ENCODE results near the gene COL20A1. TPM values are rescaled to one million over a fixed set of nuclear protein-coding genes. Genes with fewer than 3 reads are reported as not detected.

The COL20A1 gene
- total and polyA plus RNA-seq, 2 of the 13 experiments (the other 11 are each of a cell fraction or from before 2014, with no cell fraction given): not detected

DNA sequence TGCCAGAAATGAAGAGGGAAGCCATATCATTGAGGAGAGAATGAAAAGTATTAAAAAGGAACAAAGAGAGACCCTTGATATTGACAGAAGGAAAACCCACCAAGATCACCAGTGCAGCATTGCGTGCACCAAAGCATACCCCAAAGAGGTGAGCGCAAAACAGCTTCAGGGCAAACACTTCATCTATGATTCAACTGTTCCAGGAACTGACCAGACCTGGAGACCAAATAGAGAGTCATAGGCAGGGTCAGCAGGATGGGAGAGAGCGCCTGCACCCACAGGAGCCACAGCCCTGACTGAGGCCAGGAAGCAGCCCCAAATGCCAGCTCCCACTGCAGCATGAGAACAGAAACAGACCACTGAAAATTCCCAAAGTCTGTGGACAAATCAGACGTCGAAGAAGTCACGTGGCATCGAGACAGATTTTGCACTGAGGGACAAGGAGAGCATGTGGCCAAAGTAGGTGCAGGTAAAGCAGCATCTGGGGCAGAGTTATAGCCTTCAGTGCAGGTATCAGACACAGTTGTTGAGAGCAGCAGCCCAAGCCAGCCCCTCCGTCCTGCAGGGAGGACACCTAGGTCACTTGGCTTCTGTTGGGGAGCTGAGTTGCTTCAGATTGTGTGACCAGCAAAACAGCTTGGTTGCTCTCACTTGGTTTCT lies 38.9 kb downstream of the COL20A1 start (continued):
- TF ChIP-seq SKI (IDR thresholded peaks at IDR 0.05; ENCODE audit: partially characterized antibody) (no peak), ZFP90 (CRISPR knock-in tag; IDR thresholded peaks at IDR 0.05; ENCODE audit: borderline replicate concordance) (peak; percentile 100), ZBTB20 (CRISPR knock-in tag; IDR thresholded peaks at IDR 0.05; ENCODE audit: borderline replicate concordance, low read depth) (no peak)

DNA sequence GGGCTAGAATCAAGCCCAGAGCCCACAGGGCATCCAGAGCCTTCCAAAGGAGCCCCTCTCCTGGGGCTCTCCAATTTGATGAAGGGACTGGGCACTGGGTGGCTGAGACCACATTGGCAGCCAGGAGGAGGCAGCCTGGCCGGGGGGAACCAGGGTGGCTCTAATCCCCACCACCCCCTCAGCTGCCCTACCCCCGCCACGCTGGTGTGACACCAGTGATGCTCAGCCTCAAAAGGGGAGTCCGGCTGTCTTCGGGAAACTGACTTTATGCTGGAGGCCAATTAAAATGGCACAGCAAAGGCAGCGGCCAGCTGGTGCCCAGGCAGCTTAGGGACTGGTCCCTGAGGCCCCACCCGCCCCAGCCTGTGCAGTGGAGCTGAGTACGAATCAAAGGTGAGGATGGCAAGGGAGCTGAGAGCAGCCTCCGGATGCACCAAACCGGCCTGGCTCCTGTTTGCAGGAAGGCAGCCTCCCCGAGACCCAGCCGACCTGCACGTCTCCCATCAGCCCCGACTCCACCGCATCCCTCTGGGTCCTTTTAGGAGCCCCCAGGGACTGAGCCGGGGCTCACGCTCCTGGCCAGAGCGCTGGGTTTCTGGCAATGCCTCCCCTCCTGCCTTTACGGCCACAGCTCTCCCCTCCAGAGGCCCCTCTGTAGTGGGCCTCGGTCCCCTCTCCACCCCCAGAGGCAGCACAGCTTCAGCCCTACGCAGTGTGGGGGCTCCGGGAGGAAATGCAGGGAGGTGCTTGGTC lies 39.7 kb downstream of the COL20A1 start:
- H4K20me1 ChIP-seq (ENCODE audit: insufficient read depth, low read length): no peaks in the 10 kb centered on the region; the same call in 1 of the 2 replicates
- BruUV-seq (replicated peaks): no TSS peak
- CTCF ChIA-PET (ENCODE audit: low intra/inter-chr PET ratio, low total read pairs): no interaction called here
- no peak overlapping the region for H3K4me2 ChIP-seq (ENCODE audit: low read depth, low read length)
- intact Hi-C loops (cut with micrococcal nuclease; ENCODE audit: unreplicated experiment): no loop called here
- ATAC-seq: no peak
- no peaks in the 10 kb centered on the region for H3K9me3 ChIP-seq (ENCODE audit: low read length)
- no peak overlapping the region for H3K9ac ChIP-seq (ENCODE audit: insufficient read depth, low read depth, low read length)
- H3K4me1 ChIP-seq (ENCODE audit: insufficient read depth, low read length): no peaks in the 10 kb centered on the region
- H3K4me3 ChIP-seq (replicated peaks in 1 of 3; ENCODE audit: insufficient read depth in 1 of 3, low read depth in 2 of 3, low read length in 3 of 3): no peak overlapping the region
- no peaks in the 10 kb centered on the region for H3K79me2 ChIP-seq (ENCODE audit: insufficient read depth, low read length)
- POLR2A ChIA-PET: no interaction called here
- no peaks in the 10 kb centered on the region for H3K36me3 ChIP-seq (replicated peaks in 1 of 2; ENCODE audit: control insufficient read depth in 1 of 2, insufficient read depth in 2 of 2, low read length in 2 of 2)
- H3K27me3 ChIP-seq (ENCODE audit: control insufficient read depth in 1 of 2, insufficient read depth in 2 of 2, low read length in 2 of 2): peaks cover 3 to 11% of the 10 kb centered on the region in 2 experiments
- DNase-seq (ENCODE audit: low spot score): no peak
- no peak for FAIRE-seq
- 42% methylated on average over 21 of the region's 22 CpGs for WGBS (ENCODE audit: low lambda C conversion rate)
- in situ Hi-C loops (cut with HindIII; ENCODE audit: extremely low pct_ligation_motif_present, low pct_unique_long_range_greater_than_20kb): no loop called here
- no peak overlapping the region for H2AFZ ChIP-seq (ENCODE audit: low read length)
- no peak overlapping the region for H3K27ac ChIP-seq (ENCODE audit: extremely low read length, insufficient read depth, low read length)
- TF ChIP-seq CAMTA2 (CRISPR knock-in tag; IDR thresholded peaks at IDR 0.05; ENCODE audit: borderline replicate concordance): no peak
- no peak for TF ChIP-seq ZFP90 (CRISPR knock-in tag; IDR thresholded peaks at IDR 0.05; ENCODE audit: borderline replicate concordance)
- TF ChIP-seq REXO4 (CRISPR knock-in tag; IDR thresholded peaks at IDR 0.05; ENCODE audit: borderline replicate concordance): no peak
- no peak for TF ChIP-seq GZF1 (CRISPR knock-in tag; IDR thresholded peaks at IDR 0.05)
- TF ChIP-seq ZNF670 (CRISPR knock-in tag; IDR thresholded peaks at IDR 0.05; ENCODE audit: borderline replicate concordance): no peak
- TF ChIP-seq ZFP82 (CRISPR knock-in tag; IDR thresholded peaks at IDR 0.05; ENCODE audit: borderline replicate concordance): no peak
- TF ChIP-seq ZNF691 (CRISPR knock-in tag; IDR thresholded peaks at IDR 0.05; ENCODE audit: borderline replicate concordance, low read depth): no peak
- TF ChIP-seq, protein P1, sequence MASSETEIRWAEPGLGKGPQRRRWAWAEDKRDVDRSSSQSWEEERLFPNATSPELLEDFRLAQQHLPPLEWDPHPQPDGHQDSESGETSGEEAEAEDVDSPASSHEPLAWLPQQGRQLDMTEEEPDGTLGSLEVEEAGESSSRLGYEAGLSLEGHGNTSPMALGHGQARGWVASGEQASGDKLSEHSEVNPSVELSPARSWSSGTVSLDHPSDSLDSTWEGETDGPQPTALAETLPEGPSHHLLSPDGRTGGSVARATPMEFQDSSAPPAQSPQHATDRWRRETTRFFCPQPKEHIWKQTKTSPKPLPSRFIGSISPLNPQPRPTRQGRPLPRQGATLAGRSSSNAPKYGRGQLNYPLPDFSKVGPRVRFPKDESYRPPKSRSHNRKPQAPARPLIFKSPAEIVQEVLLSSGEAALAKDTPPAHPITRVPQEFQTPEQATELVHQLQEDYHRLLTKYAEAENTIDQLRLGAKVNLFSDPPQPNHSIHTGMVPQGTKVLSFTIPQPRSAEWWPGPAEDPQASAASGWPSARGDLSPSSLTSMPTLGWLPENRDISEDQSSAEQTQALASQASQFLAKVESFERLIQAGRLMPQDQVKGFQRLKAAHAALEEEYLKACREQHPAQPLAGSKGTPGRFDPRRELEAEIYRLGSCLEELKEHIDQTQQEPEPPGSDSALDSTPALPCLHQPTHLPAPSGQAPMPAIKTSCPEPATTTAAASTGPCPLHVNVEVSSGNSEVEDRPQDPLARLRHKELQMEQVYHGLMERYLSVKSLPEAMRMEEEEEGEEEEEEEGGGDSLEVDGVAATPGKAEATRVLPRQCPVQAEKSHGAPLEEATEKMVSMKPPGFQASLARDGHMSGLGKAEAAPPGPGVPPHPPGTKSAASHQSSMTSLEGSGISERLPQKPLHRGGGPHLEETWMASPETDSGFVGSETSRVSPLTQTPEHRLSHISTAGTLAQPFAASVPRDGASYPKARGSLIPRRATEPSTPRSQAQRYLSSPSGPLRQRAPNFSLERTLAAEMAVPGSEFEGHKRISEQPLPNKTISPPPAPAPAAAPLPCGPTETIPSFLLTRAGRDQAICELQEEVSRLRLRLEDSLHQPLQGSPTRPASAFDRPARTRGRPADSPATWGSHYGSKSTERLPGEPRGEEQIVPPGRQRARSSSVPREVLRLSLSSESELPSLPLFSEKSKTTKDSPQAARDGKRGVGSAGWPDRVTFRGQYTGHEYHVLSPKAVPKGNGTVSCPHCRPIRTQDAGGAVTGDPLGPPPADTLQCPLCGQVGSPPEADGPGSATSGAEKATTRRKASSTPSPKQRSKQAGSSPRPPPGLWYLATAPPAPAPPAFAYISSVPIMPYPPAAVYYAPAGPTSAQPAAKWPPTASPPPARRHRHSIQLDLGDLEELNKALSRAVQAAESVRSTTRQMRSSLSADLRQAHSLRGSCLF (CRISPR knock-in tag; IDR thresholded peaks at IDR 0.05; ENCODE audit: borderline replicate concordance): no peak
- no peak for TF ChIP-seq MNT (IDR thresholded peaks at IDR 0.05)
- no peak for TF ChIP-seq MEF2D (CRISPR knock-in tag; IDR thresholded peaks at IDR 0.05)
- no peak for TF ChIP-seq ZFP36 (IDR thresholded peaks at IDR 0.05; ENCODE audit: borderline replicate concordance, low read depth, low read length, partially characterized antibody)
